HCT116 (cell line): ENCODE data around the gene HES5. TPM values are rescaled to one million over a fixed set of nuclear protein-coding genes. Genes with fewer than 3 reads are reported as not detected.

Source experiments
- ATAC-seq: fragments of 200-7000 bp; cut with Tn5 transposase; 2 replicates; pipeline ENCODE4 v1.9.1; 2020; ENCODE audit warnings: mild to moderate bottlenecking, moderate library complexity
- BruUV-seq: library from RNA; stranded (reverse); fragments of 400-500 nt; replicated peaks from 2 replicates; lab custom pipeline; 2021; lab: Mats Ljungman, UMichigan
- CTCF ChIA-PET: fragments of 300-600 bp; sonication (Branson Sonifier 250); formaldehyde crosslinking; loops from one replicate; lab custom pipeline; 2021; ENCODE audit warnings: antibody characterized with exemption; lab: Charles Lee
- POLR2A ChIA-PET: fragments of 300-600, 350-600 bp; sonication (Branson Sonifier 250); formaldehyde crosslinking; loops from one replicate; lab custom pipeline; 2021; ENCODE audit warnings: antibody characterized with exemption; lab: Charles Lee
- RAD21 ChIA-PET, 2 experiments: fragments of 300-600 bp; sonication (Branson Sonifier 250); formaldehyde crosslinking; loops; one replicate each; lab custom pipeline; 2023; ENCODE audit warnings: low total read pairs in 2 of 2; ENCODE audit not compliant: uncharacterized antibody in 2 of 2, unreplicated experiment in 2 of 2, low non-redundant PET in 1 of 2; lab: Charles Lee
- DNase-seq: peaks from one replicate; pipeline ENCODE4 v3.0.0-alpha.2; 2010; ENCODE audit warnings: low read depth, low spot score
- H2AFZ ChIP-seq: fragments of 200-600 bp; shearing (Covaris generic), sonication (generic); 2 replicates; pipeline ENCODE4 v1.6.1; 2017; ENCODE audit warnings: low read depth, mixed run types, mixed read lengths, antibody characterized with exemption, low read length; ENCODE audit not compliant: poor library complexity, severe bottlenecking
- H3K27ac ChIP-seq: 2 replicates; pipeline ENCODE4 v1.5.1; 2012; ENCODE audit warnings: low read depth, low read length
- H3K27me3 ChIP-seq: fragments of 200-600 bp; sonication (generic); 2 replicates; pipeline ENCODE4 v1.6.1; 2016; ENCODE audit warnings: mixed run types, low read length, mixed read lengths; ENCODE audit not compliant: insufficient read depth
- H3K36me3 ChIP-seq, 2 experiments: fragments of 200-500 bp in 1 of 2; fragments of 200-600 bp in 1 of 2; sonication (Bioruptor generic) in 1 of 2; sonication (generic) in 1 of 2; 2 replicates each; pipeline versions ENCODE4 v1.5.1 to v1.6.1; 2014 to 2016; ENCODE audit warnings: low read length in 2 of 2, inconsistent platforms in 1 of 2, mixed read lengths in 1 of 2, mixed run types in 1 of 2; ENCODE audit not compliant: insufficient read depth in 2 of 2, control insufficient read depth in 1 of 2
- H3K4me1 ChIP-seq, 2 experiments: fragments of 200-600 bp in 1 of 2; sonication (generic) in 1 of 2; 2 replicates each; pipeline versions ENCODE4 v1.5.1 to v1.6.1; 2012 to 2017; ENCODE audit warnings: low read length in 2 of 2, inconsistent platforms in 1 of 2, mild to moderate bottlenecking in 1 of 2, mixed read lengths in 1 of 2, mixed run types in 1 of 2, moderate library complexity in 1 of 2; ENCODE audit not compliant: insufficient read depth in 2 of 2, control insufficient read depth in 1 of 2
- H3K4me2 ChIP-seq: fragments of 200-600 bp; sonication (generic); 2 replicates; pipeline ENCODE4 v1.6.1; 2017; ENCODE audit warnings: mixed run types, low read length, mixed read lengths
- H3K4me3 ChIP-seq, 2 experiments: fragments of 200-600 bp in 1 of 2; sonication (generic) in 1 of 2; replicated peaks in 1 of 2; 2 replicates each; pipeline ENCODE4 v1.5.1; 2011 to 2016; ENCODE audit warnings: low read length in 2 of 2, control low read depth in 1 of 2, low read depth in 1 of 2, mild to moderate bottlenecking in 1 of 2, mixed read lengths in 1 of 2, mixed run types in 1 of 2
- H3K79me2 ChIP-seq: fragments of 200-600 bp; sonication (generic); 2 replicates; pipeline ENCODE4 v1.6.1; 2017; ENCODE audit warnings: mild to moderate bottlenecking, mixed run types, low read length, moderate library complexity, mixed read lengths; ENCODE audit not compliant: insufficient read depth
- H3K9ac ChIP-seq: fragments of 200-600 bp; sonication (generic); 2 replicates; pipeline ENCODE4 v1.6.1; 2016; ENCODE audit warnings: low read length, mixed read lengths
- H3K9me2 ChIP-seq: fragments of 200-600 bp; sonication (generic), shearing (Covaris generic); 2 replicates; pipeline ENCODE4 v1.6.1; 2017; ENCODE audit warnings: mixed run types, mild to moderate bottlenecking, moderate library complexity; ENCODE audit not compliant: insufficient read depth
- H3K9me3 ChIP-seq, 2 experiments: fragments of 200-500 bp in 1 of 2; fragments of 200-600 bp in 1 of 2; sonication (Bioruptor generic) in 1 of 2; sonication (generic) in 1 of 2; 2 replicates each; pipeline ENCODE4 v1.6.1; 2014 to 2017; ENCODE audit warnings: low read length in 2 of 2, mixed read lengths in 2 of 2, inconsistent platforms in 1 of 2, low read depth in 1 of 2, mild to moderate bottlenecking in 1 of 2, mixed run types in 1 of 2, moderate library complexity in 1 of 2; ENCODE audit not compliant: control insufficient read depth in 1 of 2, insufficient read depth in 1 of 2
- H4K20me1 ChIP-seq: fragments of 200-600 bp; sonication (generic), shearing (Covaris generic); 2 replicates; pipeline ENCODE4 v1.6.1; 2017; ENCODE audit warnings: mixed run types, mild to moderate bottlenecking, moderate library complexity; ENCODE audit not compliant: insufficient read depth
- ATF3 ChIP-seq: IDR thresholded peaks from 2 replicates; pipeline ENCODE4 v1.6.1; 2012
- CBX3 ChIP-seq: IDR thresholded peaks from 2 replicates; pipeline ENCODE4 v1.6.1; 2012; ENCODE audit warnings: low read depth
- CEBPB ChIP-seq: IDR thresholded peaks from 2 replicates; pipeline ENCODE4 v1.6.1; 2012; ENCODE audit warnings: low read depth
- CTCF ChIP-seq, 3 experiments: fragments of 200-600 bp in 1 of 3; sonication (generic) in 1 of 3; IDR thresholded peaks in 2 of 3; conservative IDR thresholded peaks in 1 of 3; 2 replicates each; pipeline ENCODE4 v1.5.1; 2012 to 2017; ENCODE audit warnings: low read depth in 2 of 3, low read length in 2 of 3, antibody characterized with exemption in 1 of 3, borderline replicate concordance in 1 of 3, control low read depth in 1 of 3, mild to moderate bottlenecking in 1 of 3, mixed read lengths in 1 of 3, mixed run types in 1 of 3, moderate library complexity in 1 of 3; ENCODE audit not compliant: insufficient read depth in 1 of 3
- EGR1 ChIP-seq: IDR thresholded peaks from 2 replicates; pipeline ENCODE4 v1.6.1; 2012; ENCODE audit warnings: low read depth
- ELF1 ChIP-seq: IDR thresholded peaks from 2 replicates; pipeline ENCODE4 v1.6.1; 2012; ENCODE audit warnings: low read depth, borderline replicate concordance
- EZH2 ChIP-seq: fragments of 200-600 bp; sonication (generic); IDR thresholded peaks from 2 replicates; pipeline ENCODE4 v1.6.1; 2017; ENCODE audit warnings: antibody characterized with exemption, mixed run types
- EZH2phosphoT487 ChIP-seq: fragments of 200-600 bp; IDR thresholded peaks from 2 replicates; pipeline ENCODE4 v1.6.1; 2018; ENCODE audit warnings: antibody characterized with exemption, borderline replicate concordance
- JUND ChIP-seq: IDR thresholded peaks from 2 replicates; pipeline ENCODE4 v1.6.1; 2012
- MAX ChIP-seq: IDR thresholded peaks from 2 replicates; pipeline ENCODE4 v1.6.1; 2012
- POLR2A ChIP-seq: IDR thresholded peaks from 2 replicates; pipeline ENCODE4 v1.7.0; 2011; ENCODE audit warnings: borderline replicate concordance; ENCODE audit not compliant: insufficient read depth, insufficient read length; ENCODE audit errors: extremely low read depth
- REST ChIP-seq: IDR thresholded peaks from 2 replicates; pipeline ENCODE4 v1.6.1; 2012; ENCODE audit warnings: low read depth
- SIN3A ChIP-seq: IDR thresholded peaks from 2 replicates; pipeline ENCODE4 v1.6.1; 2012; ENCODE audit warnings: low read depth
- TCF7L2 ChIP-seq: IDR thresholded peaks from 2 replicates; pipeline ENCODE4 v1.7.0; 2011; ENCODE audit warnings: borderline replicate concordance, inconsistent platforms; ENCODE audit not compliant: insufficient read depth, insufficient read length; ENCODE audit errors: extremely low read depth
- YY1 ChIP-seq: IDR thresholded peaks from 2 replicates; pipeline ENCODE4 v1.6.1; 2011; ENCODE audit warnings: low read length, low read depth, moderate library complexity, mild to moderate bottlenecking; ENCODE audit not compliant: insufficient replicate concordance; ENCODE audit errors: extremely low read depth
- ZFX ChIP-seq: fragments of 450-650 bp; IDR thresholded peaks from 2 replicates; pipeline ENCODE4 v1.6.1; 2017
- ZNF274 ChIP-seq: fragments of 200-500 bp; sonication (Bioruptor generic); IDR thresholded peaks from 2 replicates; pipeline ENCODE4 v1.6.1; 2014; ENCODE audit warnings: mild to moderate bottlenecking, low read depth, low read length, inconsistent platforms
- intact Hi-C: fragments of 100-400 bp; cut with micrococcal nuclease; formaldehyde crosslinking; loops from 2 replicates; pipeline ENCODE4 v1.10.0; 2022
- total RNA-seq: library from RNA; stranded (reverse); gene quantifications from one replicate; pipeline ENCODE4 v1.2.1, GENCODE V29; 2021; ENCODE audit not compliant: unreplicated experiment

HES5 gene
- total RNA-seq, 1 experiment from 2014 or later = not detected

GRCh38 chr1:2497891-2498290, 32.2 kb downstream of the HES5 start:
- POLR2A ChIA-PET = no interaction called here
- RAD21 ChIA-PET = no interaction called here
- no peak for DNase-seq
- CTCF ChIA-PET = no interaction called here
- Histone ChIP-seq H3K79me2 (no peaks in the 10 kb centered on the region), H3K9me2 (no peaks in the 10 kb centered on the region), H2AFZ (no peak overlapping the region), H4K20me1 (no peaks in the 10 kb centered on the region), H3K4me1 (peaks cover 9 to 11% of the 10 kb centered on the region in 2 experiments; a peak in 3 of 4 replicates), H3K27me3 (no peaks in the 10 kb centered on the region), H3K9ac (no peak overlapping the region), H3K4me3 (no peak overlapping the region), H3K27ac (no peak overlapping the region), H3K36me3 (no peaks in the 10 kb centered on the region), H3K9me3 (no peaks in the 10 kb centered on the region), H3K4me2 (no peak overlapping the region)
- no peak for TF ChIP-seq EZH2
- no peak for ATAC-seq
- no TSS peak for BruUV-seq
- intact Hi-C loops = no loop called here

- no peaks in the 10 kb centered on the region for H3K27me3 ChIP-seq
- ChIA-PET RAD21 (no interaction called here), POLR2A (no interaction called here), CTCF (no interaction called here)
- DNase-seq (no peak), ATAC-seq (no peak)
- no peak overlapping the region for H3K27ac ChIP-seq
- no peak overlapping the region for H2AFZ ChIP-seq
- peaks cover 9 to 11% of the 10 kb centered on the region in 2 experiments; a peak in 3 of 4 replicates for H3K4me1 ChIP-seq
- no peak overlapping the region for H3K4me2 ChIP-seq
- H3K79me2 ChIP-seq = no peaks in the 10 kb centered on the region
- no peaks in the 10 kb centered on the region for H3K9me3 ChIP-seq
- intact Hi-C loops = no loop called here
- no peaks in the 10 kb centered on the region for H3K36me3 ChIP-seq
- H3K4me3 ChIP-seq = no peak overlapping the region
- BruUV-seq = no TSS peak
- no peaks in the 10 kb centered on the region for H3K9me2 ChIP-seq
- no peak overlapping the region for H3K9ac ChIP-seq
- no peaks in the 10 kb centered on the region for H4K20me1 ChIP-seq
- TF ChIP-seq EZH2 = no peak
- TF ChIP-seq JUND = no peak
- no peak for TF ChIP-seq ELF1
- no peak for TF ChIP-seq ZNF274
- TF ChIP-seq ATF3 = no peak
- TF ChIP-seq CEBPB = no peak
- TF ChIP-seq EGR1 = no peak
- TF ChIP-seq EZH2phosphoT487 = no peak
- no peak for TF ChIP-seq ZFX
- no peak for TF ChIP-seq TCF7L2
- no peak for TF ChIP-seq POLR2A
- no peak for TF ChIP-seq CTCF (IDR thresholded peaks at IDR 0.05 in 2 of 3, conservative IDR thresholded peaks at IDR 0.05 in 1 of 3; ENCODE audit: borderline replicate concordance in 1 of 3, insufficient read depth in 1 of 3, low read depth in 2 of 3, low read length in 2 of 3)
- TF ChIP-seq CBX3 = no peak
- no peak for TF ChIP-seq REST
- TF ChIP-seq YY1 = no peak
- no peak for TF ChIP-seq SIN3A
- TF ChIP-seq MAX = no peak
Measured at GRCh38 chr1:2496746-2497145, 33.3 kb downstream of the HES5 start.
